Keratinocyte (primary cell): ENCODE results near the gene CCDC12. TPM values are rescaled to one million over a fixed set of nuclear protein-coding genes. Genes with fewer than 3 reads are reported as not detected.

Experiments used
- DNase-seq: peaks from one replicate; pipeline ENCODE4 v3.0.0-alpha.2; 2011; ENCODE audit warnings: low read depth, missing footprints, low spot score
- FAIRE-seq: peaks from 2 replicates; lab custom pipeline; 2011; peaks lifted over from hg19 to GRCh38; lab: Jason Lieb, UNC
- H2AFZ ChIP-seq: 2 replicates; pipeline ENCODE4 v1.6.0; 2012; ENCODE audit warnings: low read length, control low read depth, inconsistent platforms; ENCODE audit not compliant: control insufficient read depth
- H3K27ac ChIP-seq: 2 replicates; pipeline ENCODE4 v1.5.1; 2011; ENCODE audit warnings: low read length; ENCODE audit not compliant: control insufficient read depth, insufficient read depth
- H3K27me3 ChIP-seq: 3 replicates; pipeline ENCODE4 v1.6.0; 2011; ENCODE audit warnings: low read length; ENCODE audit not compliant: control insufficient read depth, insufficient read depth; ENCODE audit errors: extremely low read depth
- H3K36me3 ChIP-seq, 2 experiments: 2 replicates in 1 of 2; 3 replicates in 1 of 2; pipeline ENCODE4 v1.5.1; 2011; ENCODE audit warnings: low read length in 2 of 2, mild to moderate bottlenecking in 1 of 2; ENCODE audit not compliant: control insufficient read depth in 2 of 2, insufficient read depth in 2 of 2; ENCODE audit errors: extremely low read depth in 1 of 2
- H3K4me1 ChIP-seq: 3 replicates; pipeline ENCODE4 v1.5.1; 2011; ENCODE audit warnings: low read length; ENCODE audit not compliant: control insufficient read depth, insufficient read depth; ENCODE audit errors: extremely low read depth
- H3K4me2 ChIP-seq: 3 replicates; pipeline ENCODE4 v1.6.0; 2011; ENCODE audit warnings: low read depth, low read length; ENCODE audit not compliant: control insufficient read depth, insufficient read depth; ENCODE audit errors: extremely low read depth
- H3K4me3 ChIP-seq, 3 experiments: fragments of 200-600 bp in 1 of 3; sonication (generic) in 1 of 3; 2 replicates in 2 of 3; 3 replicates in 1 of 3; pipeline ENCODE4 v1.5.1; 2011 to 2016; ENCODE audit warnings: low read length in 3 of 3, mild to moderate bottlenecking in 3 of 3, control low read depth in 2 of 3, inconsistent platforms in 1 of 3, low read depth in 1 of 3, mixed read lengths in 1 of 3, mixed run types in 1 of 3, moderate library complexity in 1 of 3; ENCODE audit not compliant: control insufficient read depth in 2 of 3, insufficient read depth in 2 of 3; ENCODE audit errors: extremely low read depth in 1 of 3
- H3K79me2 ChIP-seq: 2 replicates; pipeline ENCODE4 v1.6.0; 2012; ENCODE audit warnings: low read length; ENCODE audit not compliant: control insufficient read depth, insufficient read depth
- H3K9ac ChIP-seq: 3 replicates; pipeline ENCODE4 v1.6.0; 2011; ENCODE audit warnings: low read length; ENCODE audit not compliant: control insufficient read depth, insufficient read depth; ENCODE audit errors: extremely low read depth
- H3K9me1 ChIP-seq: 3 replicates; pipeline ENCODE4 v1.6.0; 2011; ENCODE audit warnings: low read length; ENCODE audit not compliant: control insufficient read depth, insufficient read depth; ENCODE audit errors: extremely low read depth
- H3K9me3 ChIP-seq: 2 replicates; pipeline ENCODE4 v1.5.1; 2012; ENCODE audit warnings: low read depth, low read length; ENCODE audit not compliant: control insufficient read depth
- H4K20me1 ChIP-seq: 3 replicates; pipeline ENCODE4 v1.6.0; 2011; ENCODE audit warnings: low read length; ENCODE audit not compliant: control insufficient read depth, insufficient read depth; ENCODE audit errors: extremely low read depth
- CTCF ChIP-seq, 3 experiments: IDR thresholded peaks in 1 of 3; conservative IDR thresholded peaks in 1 of 3; optimal IDR thresholded peaks in 1 of 3; 2 replicates in 2 of 3; 3 replicates in 1 of 3; pipeline versions ENCODE3 to v1.5.1; 2011; ENCODE audit warnings: low read length in 3 of 3, mild to moderate bottlenecking in 3 of 3, moderate library complexity in 2 of 3, control low read depth in 1 of 3, inconsistent platforms in 1 of 3; ENCODE audit not compliant: insufficient read depth in 2 of 3; ENCODE audit errors: extremely low read depth in 1 of 3
- EZH2 ChIP-seq: IDR thresholded peaks from one replicate; pipeline ENCODE4 v1.6.1; 2012; ENCODE audit warnings: inconsistent platforms, mild to moderate bottlenecking, low read length, moderate library complexity
- dilution Hi-C: fragments of 300-500 bp; cut with MboI; formaldehyde crosslinking; loops from one replicate; pipeline ENCODE4 v1.7.0; 2020; ENCODE audit warnings: low sequenced_read_pairs; ENCODE audit not compliant: extremely low pct_ligation_motif_present
- polyA plus RNA-seq, 5 experiments: library from polyadenylated mRNA; depleted of rRNA in 3 of 5; stranded (reverse) in 3 of 5; stranded (forward) in 1 of 5; unstranded in 1 of 5; fragments of >200 nt; gene quantifications; 1 replicate in 1 of 5; 2 replicates in 3 of 5; 3 replicates in 1 of 5; pipeline versions ENCODE4 v1.2.1 to v1.2.3, GENCODE V29; 2011 to 2012; ENCODE audit warnings: missing spikeins in 2 of 5, low read depth in 1 of 5, low replicate concordance in 1 of 5

Gene CCDC12
- polyA plus RNA-seq, 1 donor (not counting 4 experiments of a cell fraction or from before 2014, with no cell fraction given) = 27.5 TPM

DNA sequence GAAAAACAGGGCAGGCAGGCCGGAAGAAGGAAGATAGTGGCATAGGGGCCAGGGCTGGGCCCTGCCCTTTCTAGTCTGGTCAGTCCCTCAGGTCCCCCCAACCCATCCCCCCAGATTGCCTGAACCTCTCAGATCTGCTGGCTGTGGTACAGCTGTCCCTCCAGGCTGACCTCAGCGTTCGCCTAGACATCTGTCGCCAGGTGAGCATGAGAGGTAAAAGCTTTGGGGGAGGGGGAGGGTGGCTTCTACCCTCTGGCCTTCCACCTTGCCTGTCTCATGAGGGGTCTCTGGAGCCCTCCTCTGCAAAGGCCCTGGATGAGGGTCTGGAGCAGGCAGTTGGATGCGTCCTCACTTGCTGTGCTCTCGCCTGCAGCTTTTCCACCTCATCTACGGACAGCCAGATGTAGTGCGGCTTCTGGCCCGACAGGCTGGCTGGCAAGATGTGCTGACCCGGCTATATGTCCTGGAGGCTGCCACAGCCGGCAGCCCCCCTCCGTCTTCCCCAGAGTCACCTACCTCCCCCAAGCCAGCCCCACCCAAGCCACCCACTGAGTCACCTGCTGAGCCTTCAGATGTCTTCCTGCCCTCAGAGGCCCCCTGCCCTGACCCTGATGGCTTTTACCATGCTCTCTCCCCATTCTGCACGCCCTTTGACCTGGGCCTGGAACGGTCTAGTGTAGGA, 23.1 kb upstream of the CCDC12 start:
- Histone ChIP-seq H3K36me3 (peaks cover 45 to 63% of the 10 kb centered on the region in 2 experiments), H3K79me2 (no peaks in the 10 kb centered on the region), H4K20me1 (peaks cover 3% of the 10 kb centered on the region), H3K9ac (no peak overlapping the region), H3K9me1 (no peaks in the 10 kb centered on the region), H3K4me2 (no peak overlapping the region), H3K4me3 (no peak overlapping the region), H3K9me3 (no peaks in the 10 kb centered on the region), H3K27ac (no peak overlapping the region), H3K4me1 (peaks cover 15% of the 10 kb centered on the region), H3K27me3 (no peaks in the 10 kb centered on the region), H2AFZ (no peak overlapping the region)
- FAIRE-seq (no peak), DNase-seq (no peak)
- TF ChIP-seq EZH2 = no peak
- no peak for TF ChIP-seq CTCF (optimal IDR thresholded peaks at IDR 0.05 in 1 of 3, IDR thresholded peaks at IDR 0.05 in 1 of 3, conservative IDR thresholded peaks at IDR 0.05 in 1 of 3; ENCODE audit: extremely low read depth in 1 of 3, insufficient read depth in 2 of 3, low read length in 3 of 3)
- dilution Hi-C loops = no loop called here

DNA sequence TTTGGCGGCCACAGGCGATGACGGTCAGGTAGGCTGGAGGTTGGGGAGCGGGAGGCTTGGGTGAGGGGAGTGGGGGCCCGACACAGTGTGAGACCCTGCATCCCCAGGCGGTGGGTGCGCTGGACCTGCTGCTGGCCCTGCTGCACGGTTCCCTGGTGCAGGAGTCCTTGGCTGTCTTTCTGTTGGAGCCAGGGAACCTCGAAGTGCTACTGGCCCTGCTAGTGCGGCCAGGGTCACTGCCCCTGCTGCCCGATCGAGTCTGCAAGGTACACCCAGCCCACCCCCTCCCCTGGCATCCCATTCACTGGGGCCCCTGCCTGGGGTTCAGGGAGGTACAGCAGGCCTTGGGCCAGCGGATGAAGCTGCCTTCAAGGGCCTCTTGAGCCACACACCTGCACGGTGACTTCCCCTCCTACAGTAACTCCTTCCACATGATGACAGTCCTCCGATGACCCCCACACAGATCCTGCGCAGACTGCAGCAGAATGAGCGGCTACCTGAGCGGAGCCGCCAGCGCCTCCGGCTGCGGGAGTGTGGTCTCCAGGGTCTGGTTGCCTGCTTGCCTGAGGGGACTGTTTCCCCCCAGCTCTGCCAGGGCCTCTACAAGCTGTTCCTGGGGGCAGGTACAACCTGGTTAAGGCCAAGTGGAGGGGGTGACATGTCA, 22.4 kb upstream of the CCDC12 start:
- no peaks in the 10 kb centered on the region for H3K79me2 ChIP-seq
- DNase-seq (no peak), FAIRE-seq (no peak)
- H3K27me3 ChIP-seq = no peaks in the 10 kb centered on the region
- H3K4me3 ChIP-seq = no peak overlapping the region
- dilution Hi-C loops = no loop called here
- H4K20me1 ChIP-seq = peaks cover 3% of the 10 kb centered on the region
- H3K4me1 ChIP-seq = peaks cover 15% of the 10 kb centered on the region
- peaks cover 45 to 62% of the 10 kb centered on the region in 2 experiments for H3K36me3 ChIP-seq
- H3K9ac ChIP-seq = no peak overlapping the region
- TF ChIP-seq CTCF (optimal IDR thresholded peaks at IDR 0.05 in 1 of 3, IDR thresholded peaks at IDR 0.05 in 1 of 3, conservative IDR thresholded peaks at IDR 0.05 in 1 of 3; ENCODE audit: extremely low read depth in 1 of 3, insufficient read depth in 2 of 3, low read length in 3 of 3) = no peak
- no peak for TF ChIP-seq EZH2
- no peaks in the 10 kb centered on the region for H3K9me3 ChIP-seq
- H3K9me1 ChIP-seq = no peaks in the 10 kb centered on the region
- no peak overlapping the region for H3K27ac ChIP-seq
- no peak overlapping the region for H3K4me2 ChIP-seq
- no peak overlapping the region for H2AFZ ChIP-seq
